Breast epithelium (tissue), 4 donors: ENCODE measurements around the gene SLC37A3. TPM values are rescaled to one million over a fixed set of nuclear protein-coding genes. Genes with fewer than 3 reads are reported as not detected.

ENCODE experiments used
- DNase-seq, 2 donors: peaks; one replicate each; pipeline ENCODE4 v3.0.0-alpha.2; 2019; ENCODE audit warnings: low spot score in 2 of 2
- H3K27ac ChIP-seq, 2 donors: fragments of 200-600 bp; sonication (generic) in 1 of 2; one replicate each; pipeline ENCODE4 v1.5.1; 2016 to 2019; ENCODE audit warnings: mild to moderate bottlenecking in 1 of 2
- H3K27me3 ChIP-seq, 2 donors: fragments of 200-600 bp; sonication (generic) in 1 of 2; one replicate each; pipeline versions ENCODE4 v1.5.1 to v1.6.0; 2017 to 2019; ENCODE audit warnings: control low read depth in 1 of 2, mild to moderate bottlenecking in 1 of 2
- H3K36me3 ChIP-seq: fragments of 200-600 bp; one replicate; pipeline ENCODE4 v1.5.1; 2019
- H3K4me1 ChIP-seq, 2 donors: fragments of 200-600 bp; sonication (generic); one replicate each; pipeline ENCODE4 v1.5.1; 2016 to 2019; ENCODE audit warnings: control low read depth in 1 of 2
- H3K4me3 ChIP-seq, 3 donors: fragments of 200-600 bp; sonication (generic); 1 replicate in 2 of 3; 2 replicates in 1 of 3; pipeline ENCODE4 v1.5.1; 2016 to 2019; ENCODE audit warnings: mild to moderate bottlenecking in 3 of 3, moderate library complexity in 2 of 3
- H3K9me3 ChIP-seq, 2 donors: fragments of 200-600 bp; sonication (generic) in 1 of 2; one replicate each; pipeline ENCODE4 v1.5.1; 2016 to 2019; ENCODE audit warnings: control low read depth in 1 of 2
- CTCF ChIP-seq, 3 donors: fragments of 450-650 bp; IDR thresholded peaks; one replicate each; pipeline ENCODE4 v1.5.1; 2016 to 2017; ENCODE audit warnings: antibody characterized with exemption in 3 of 3, mild to moderate bottlenecking in 3 of 3, moderate library complexity in 3 of 3
- POLR2A ChIP-seq: fragments of 450-650 bp; IDR thresholded peaks from one replicate; pipeline ENCODE4 v1.6.1; 2016; ENCODE audit warnings: antibody characterized with exemption, mild to moderate bottlenecking, moderate library complexity
- POLR2AphosphoS5 ChIP-seq, 3 donors: sonication (generic); formaldehyde crosslinking; IDR thresholded peaks; one replicate each; pipeline ENCODE4 v1.6.1; 2017; ENCODE audit warnings: antibody characterized with exemption in 3 of 3
- intact Hi-C: fragments of 100-400 bp; cut with DNase I; formaldehyde crosslinking; loops from one replicate; pipeline ENCODE4 v1.15.1; 2023; ENCODE audit warnings: low total_unique reads
- total RNA-seq, 3 donors: library from RNA; depleted of rRNA; stranded (reverse); fragments of >200 nt; gene quantifications; one replicate each; pipeline ENCODE4 v1.1.0, GENCODE V29; 2016

SLC37A3 gene
- total RNA-seq, 3 donors from 2014 or later: 64.0 to 89.8 (median 79.3) TPM

GRCh38 chr7:140439359-140439758 is 41.0 kb upstream of the SLC37A3 start:
- Histone ChIP-seq H3K36me3 (no peaks in the 10 kb centered on the region), H3K4me1 (no peaks in the 10 kb centered on the region), H3K4me3 (no peak overlapping the region), H3K27me3 (no peaks in the 10 kb centered on the region), H3K9me3 (no peaks in the 10 kb centered on the region), H3K27ac (no peak overlapping the region)
- intact Hi-C loops: no loop called here
- TF ChIP-seq CTCF (IDR thresholded peaks at IDR 0.05): no peak
- no peak for TF ChIP-seq POLR2AphosphoS5 (IDR thresholded peaks at IDR 0.05)
- TF ChIP-seq POLR2A: no peak
- no peak for DNase-seq

- intact Hi-C loops: no loop called here
- Histone ChIP-seq H3K36me3 (no peaks in the 10 kb centered on the region), H3K4me3 (peak overlapping the region in 2 of 3 donors; percentile 25 to 59), H3K4me1 (no peaks in the 10 kb centered on the region), H3K9me3 (no peaks in the 10 kb centered on the region), H3K27ac (no peak overlapping the region), H3K27me3 (no peaks in the 10 kb centered on the region)
- TF ChIP-seq POLR2A: no peak
- TF ChIP-seq CTCF (IDR thresholded peaks at IDR 0.05): no peak
- no peak for TF ChIP-seq POLR2AphosphoS5 (IDR thresholded peaks at IDR 0.05)
- DNase-seq: no peak
Observed at GRCh38 chr7:140435252-140435895, 37.0 kb upstream of the SLC37A3 start.

GRCh38 chr7:140433396-140433795 is 35.1 kb upstream of the SLC37A3 start:
- Histone ChIP-seq H3K4me3 (no peak overlapping the region), H3K27me3 (no peaks in the 10 kb centered on the region), H3K4me1 (no peaks in the 10 kb centered on the region), H3K36me3 (no peaks in the 10 kb centered on the region), H3K27ac (no peak overlapping the region), H3K9me3 (no peaks in the 10 kb centered on the region)
- no peak for TF ChIP-seq POLR2A
- no peak for TF ChIP-seq POLR2AphosphoS5 (IDR thresholded peaks at IDR 0.05)
- TF ChIP-seq CTCF (IDR thresholded peaks at IDR 0.05): no peak
- intact Hi-C loops: no loop called here
- DNase-seq: no peak

- H3K4me3 ChIP-seq: no peak overlapping the region
- TF ChIP-seq CTCF (IDR thresholded peaks at IDR 0.05) (no peak), POLR2A (no peak), POLR2AphosphoS5 (IDR thresholded peaks at IDR 0.05) (no peak)
- intact Hi-C loops: loop anchor here (5.0 kb wide), 1 partner anchor 1026 kb away; no protein-coding TSS in a partner anchor
- DNase-seq: no peak
- no peaks in the 10 kb centered on the region for H3K9me3 ChIP-seq
- no peaks in the 10 kb centered on the region for H3K36me3 ChIP-seq
- no peaks in the 10 kb centered on the region for H3K4me1 ChIP-seq
- no peak overlapping the region for H3K27ac ChIP-seq
- H3K27me3 ChIP-seq: no peaks in the 10 kb centered on the region
Observed at GRCh38 chr7:140426130-140426529, 27.8 kb upstream of the SLC37A3 start.

- intact Hi-C loops: loop anchor here (5.0 kb wide), 1 partner anchor 1027 kb away; no protein-coding TSS in a partner anchor
- H3K27ac ChIP-seq: no peak overlapping the region
- no peak overlapping the region for H3K4me3 ChIP-seq
- H3K36me3 ChIP-seq: no peaks in the 10 kb centered on the region
- no peaks in the 10 kb centered on the region for H3K9me3 ChIP-seq
- H3K4me1 ChIP-seq: no peaks in the 10 kb centered on the region
- no peaks in the 10 kb centered on the region for H3K27me3 ChIP-seq
- TF ChIP-seq POLR2AphosphoS5 (IDR thresholded peaks at IDR 0.05) (no peak), POLR2A (no peak), CTCF (IDR thresholded peaks at IDR 0.05) (no peak)
- DNase-seq: no peak
Observed at GRCh38 chr7:140425718-140426117, 27.4 kb upstream of the SLC37A3 start.
